Muscle layer of colon (tissue), 2 donors: Measurements from ENCODE around the gene IKZF4.
A peak's percentile ranks its signal among the peaks of the same experiment; 100 is the strongest.
"Not testable (repeated sequence)": the region's sequence is repeated elsewhere in the genome, so short reads cannot be mapped to it uniquely, and the experiment has no call there.

Experiments
- H3K27ac ChIP-seq: one replicate; pipeline ENCODE4 v1.7.0; 2013; ENCODE audit warnings: low read depth, mild to moderate bottlenecking, low read length, moderate library complexity
- H3K27me3 ChIP-seq, 2 donors: one replicate each; pipeline ENCODE4 v1.7.0; 2013; ENCODE audit warnings: low read length in 2 of 2, mild to moderate bottlenecking in 2 of 2; ENCODE audit not compliant: insufficient read depth in 2 of 2, control insufficient read depth in 1 of 2
- H3K36me3 ChIP-seq: one replicate; pipeline ENCODE4 v1.7.0; 2013; ENCODE audit warnings: mild to moderate bottlenecking, low read length; ENCODE audit not compliant: insufficient read depth
- H3K4me1 ChIP-seq: one replicate; pipeline ENCODE4 v1.7.0; 2013; ENCODE audit warnings: mild to moderate bottlenecking, low read length; ENCODE audit not compliant: insufficient read depth
- H3K4me3 ChIP-seq, 2 donors: one replicate each; pipeline ENCODE4 v1.7.0; 2013; ENCODE audit warnings: low read length in 2 of 2, low read depth in 1 of 2, mild to moderate bottlenecking in 1 of 2, moderate library complexity in 1 of 2
- H3K9ac ChIP-seq: one replicate; pipeline ENCODE4 v1.7.0; 2013; ENCODE audit warnings: low read length
- H3K9me3 ChIP-seq: one replicate; pipeline ENCODE4 v1.7.0; 2013; ENCODE audit warnings: mild to moderate bottlenecking, low read length
- donor health status: abdominal sarcoma.
- donor health status: Adenocarcinoma of cecum.

IKZF4 gene

DNA sequence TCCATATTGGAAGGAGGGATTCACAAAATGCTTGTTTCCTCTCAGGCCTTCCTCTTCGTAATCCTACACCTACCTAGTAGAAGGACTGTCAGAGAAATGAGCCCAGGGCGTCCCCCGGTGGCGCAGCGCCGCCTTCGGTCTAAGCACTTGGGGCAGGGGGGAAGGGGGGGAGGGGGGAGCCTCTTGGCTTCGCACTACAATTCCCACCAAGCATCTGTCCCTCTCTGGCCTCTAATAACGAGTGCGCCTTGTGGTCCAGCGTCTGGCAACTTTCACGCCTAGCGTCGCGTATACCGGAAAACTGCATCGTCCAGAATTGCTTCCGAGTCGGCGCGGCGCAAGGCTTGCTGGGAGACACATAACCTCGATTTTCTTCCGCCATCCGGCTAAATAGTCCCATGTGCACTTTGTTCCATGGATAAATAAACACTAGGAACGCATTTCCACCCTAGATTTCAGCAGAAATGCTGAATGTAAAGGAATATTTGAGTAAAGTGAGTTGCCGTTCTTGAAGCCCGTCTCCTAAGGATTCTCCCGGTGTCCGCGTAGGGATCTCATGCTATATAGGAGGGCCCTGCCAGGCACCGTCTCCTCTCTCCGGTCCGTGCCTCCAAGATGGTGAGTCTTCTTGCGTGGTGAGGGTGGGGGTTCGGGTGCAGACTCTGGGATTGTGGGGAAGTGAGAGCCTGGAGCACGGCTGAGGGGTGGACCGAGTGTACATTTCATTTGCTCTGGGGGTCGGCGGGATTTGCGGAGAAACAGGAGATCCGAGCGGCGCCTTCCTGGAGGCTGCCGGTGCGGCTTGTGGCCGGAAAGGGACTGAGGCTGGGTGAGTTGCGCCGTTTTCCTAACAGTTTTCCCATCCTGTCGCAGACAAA, 20.9 kb downstream of the IKZF4 start, which contains the start of gene RPS26:
TSS of gene RPS26 (plus strand) at position 367 of the 878 bp plus-strand sequence. CDS start at position 616, 249 bp downstream.
- peak within 1 kb of the TSS; percentile 92 for H3K9ac ChIP-seq
- H3K4me1 ChIP-seq, result peaks cover 16% of the 10 kb centered on the region
- H3K36me3 ChIP-seq, result peaks cover 38% of the 10 kb centered on the region
- no peaks in the 10 kb centered on the region for H3K27me3 ChIP-seq
- H3K9me3 ChIP-seq, result no peaks in the 10 kb centered on the region
- H3K4me3 ChIP-seq, result peak within 1 kb of the TSS; percentile 63 to 94
- H3K27ac ChIP-seq, result peak within 1 kb of the TSS; percentile 99

- not testable (repeated sequence) for H3K27me3 ChIP-seq, H3K9me3 ChIP-seq
- H3K27ac ChIP-seq, result peak overlapping the region; percentile 99
- peak overlapping the region; percentile 63 to 94 for H3K4me3 ChIP-seq
- H3K4me1 ChIP-seq, result peaks cover 21% of the 10 kb centered on the region
- H3K36me3 ChIP-seq, result peaks cover 32% of the 10 kb centered on the region
- H3K9ac ChIP-seq, result peak overlapping the region; percentile 92
Measured at GRCh38 chr12:56042430-56042813, 21.6 kb downstream of the IKZF4 start.

DNA sequence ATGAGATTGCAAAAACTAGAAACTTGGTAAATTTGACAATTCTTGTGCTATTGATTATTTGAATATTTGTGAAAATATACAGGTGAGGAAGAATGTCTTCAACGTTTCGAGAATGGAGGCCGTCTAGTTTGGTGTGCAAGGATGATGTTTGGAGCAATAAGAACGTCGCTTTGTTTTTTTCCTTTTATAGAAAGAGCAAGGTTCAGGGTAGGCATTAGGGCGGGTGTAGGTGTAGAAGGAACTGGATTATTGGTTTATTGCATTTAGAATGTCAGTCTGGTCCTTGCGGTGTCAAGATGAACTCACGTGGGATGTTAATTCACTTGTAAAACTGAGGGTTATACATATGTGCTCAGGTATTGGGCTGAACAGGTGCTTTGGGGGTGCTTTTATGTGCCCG, 22.0 kb downstream of the IKZF4 start:
- Histone ChIP-seq H3K9ac (peak overlapping the region; percentile 92), H3K4me1 (peaks cover 21% of the 10 kb centered on the region), H3K36me3 (peaks cover 29% of the 10 kb centered on the region), H3K27ac (peak overlapping the region; percentile 99), H3K27me3 (no peaks in the 10 kb centered on the region), H3K9me3 (no peaks in the 10 kb centered on the region), H3K4me3 (peak overlapping the region; percentile 63 to 94)

- Histone ChIP-seq H3K27me3 (no peaks in the 10 kb centered on the region), H3K4me1 (peaks cover 17% of the 10 kb centered on the region), H3K9ac (no peak overlapping the region), H3K27ac (peak overlapping the region; percentile 3), H3K4me3 (no peak overlapping the region), H3K9me3 (no peaks in the 10 kb centered on the region), H3K36me3 (peaks cover 29% of the 10 kb centered on the region)
Measured at GRCh38 chr12:56046027-56046780, 25.4 kb downstream of the IKZF4 start.

- H3K9ac ChIP-seq, result no peak overlapping the region
- H3K4me1 ChIP-seq, result no peaks in the 10 kb centered on the region
- no peaks in the 10 kb centered on the region for H3K36me3 ChIP-seq
- H3K27ac ChIP-seq, result no peak overlapping the region
- no peak overlapping the region for H3K4me3 ChIP-seq
- no peaks in the 10 kb centered on the region for H3K27me3 ChIP-seq
- no peaks in the 10 kb centered on the region for H3K9me3 ChIP-seq
Measured at GRCh38 chr12:56053407-56053893, 32.6 kb downstream of the IKZF4 start.

GRCh38 chr12:56059964-56060363, 39.1 kb downstream of the IKZF4 start:
- H3K27ac ChIP-seq, H3K4me3 ChIP-seq, H3K9me3 ChIP-seq, H3K4me1 ChIP-seq, H3K36me3 ChIP-seq, H3K27me3 ChIP-seq, H3K9ac ChIP-seq: not testable (repeated sequence)

DNA sequence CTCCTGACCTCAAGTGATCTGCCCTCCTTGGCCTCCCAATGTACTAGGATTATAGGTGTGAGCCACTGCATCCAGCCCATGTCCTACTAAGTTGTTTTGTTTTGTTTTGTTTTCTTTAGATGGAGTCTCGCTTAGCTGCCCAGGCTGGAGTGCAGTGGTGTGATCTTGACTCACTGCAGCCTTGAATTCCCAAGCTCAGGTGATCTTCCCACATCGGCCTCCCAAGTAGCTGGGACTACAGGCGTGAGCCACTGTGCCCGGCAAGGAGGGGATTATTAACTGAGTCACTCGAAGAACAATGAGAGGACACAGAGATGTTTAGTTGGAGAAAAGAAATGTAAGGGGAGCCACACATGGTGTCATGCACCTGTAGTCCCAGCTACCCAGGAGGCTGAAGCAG, 41.1 kb downstream of the IKZF4 start:
- no peak overlapping the region for H3K27ac ChIP-seq
- H3K27me3 ChIP-seq, result no peaks in the 10 kb centered on the region
- no peaks in the 10 kb centered on the region for H3K9me3 ChIP-seq
- no peaks in the 10 kb centered on the region for H3K4me1 ChIP-seq
- H3K4me3 ChIP-seq, result no peak overlapping the region
- no peaks in the 10 kb centered on the region for H3K36me3 ChIP-seq
- no peak overlapping the region for H3K9ac ChIP-seq

GRCh38 chr12:56062996-56063395, 42.2 kb downstream of the IKZF4 start:
- no peaks in the 10 kb centered on the region for H3K27me3 ChIP-seq
- H3K9ac ChIP-seq, result no peak overlapping the region
- H3K4me3 ChIP-seq, result no peak overlapping the region
- no peaks in the 10 kb centered on the region for H3K36me3 ChIP-seq
- H3K4me1 ChIP-seq, result no peaks in the 10 kb centered on the region
- no peaks in the 10 kb centered on the region for H3K9me3 ChIP-seq
- H3K27ac ChIP-seq, result no peak overlapping the region

DNA sequence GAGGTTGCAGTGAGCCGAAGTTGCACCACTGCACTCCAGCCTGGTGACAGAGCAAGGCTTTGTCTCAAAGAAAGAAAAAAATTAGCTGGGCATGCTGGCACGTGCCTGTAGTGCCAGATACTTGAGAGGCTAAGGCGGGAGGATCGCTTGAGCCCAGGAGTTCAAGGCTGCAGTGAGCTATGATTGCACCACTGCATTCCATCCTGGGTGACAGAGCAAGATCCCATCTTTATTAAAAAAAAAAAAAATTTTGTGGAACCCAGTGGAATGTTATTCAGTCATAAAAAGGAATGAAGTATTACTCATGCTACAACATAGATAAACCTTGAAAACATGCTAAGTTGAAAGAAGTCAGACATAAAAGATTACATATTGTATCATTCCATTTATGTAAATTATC, 50.8 kb downstream of the IKZF4 start:
- Histone ChIP-seq H3K27me3 (no peaks in the 10 kb centered on the region), H3K36me3 (no peaks in the 10 kb centered on the region), H3K27ac (no peak overlapping the region), H3K9me3 (no peaks in the 10 kb centered on the region), H3K9ac (no peak overlapping the region), H3K4me1 (no peaks in the 10 kb centered on the region), H3K4me3 (no peak overlapping the region)

DNA sequence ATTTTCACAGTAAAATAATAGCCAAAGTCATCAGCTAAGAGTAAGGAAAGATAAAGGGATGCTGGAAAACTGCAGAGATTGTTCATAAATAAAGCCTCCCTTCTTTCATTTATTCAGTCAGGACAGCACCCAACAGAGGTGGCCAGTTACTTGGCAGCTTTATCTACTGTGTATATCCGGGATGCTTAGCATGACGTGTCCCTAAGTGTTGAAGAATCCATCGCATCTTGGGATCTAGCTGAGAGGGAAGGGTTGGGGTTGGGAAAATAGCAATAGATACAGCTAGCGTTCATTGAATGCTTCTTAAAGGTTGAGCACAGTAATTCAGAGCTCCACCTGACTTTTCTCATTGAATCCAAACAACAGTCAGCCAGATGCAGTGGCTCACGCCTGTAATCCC, 53.6 kb downstream of the IKZF4 start:
- no peak overlapping the region for H3K9ac ChIP-seq
- no peaks in the 10 kb centered on the region for H3K27me3 ChIP-seq
- no peaks in the 10 kb centered on the region for H3K36me3 ChIP-seq
- H3K27ac ChIP-seq, result no peak overlapping the region
- H3K9me3 ChIP-seq, result no peaks in the 10 kb centered on the region
- H3K4me1 ChIP-seq, result peaks cover 2% of the 10 kb centered on the region
- no peak overlapping the region for H3K4me3 ChIP-seq

- H3K4me3 ChIP-seq, H3K9me3 ChIP-seq, H3K36me3 ChIP-seq, H3K9ac ChIP-seq, H3K27ac ChIP-seq, H3K4me1 ChIP-seq: not testable (repeated sequence)
- H3K27me3 ChIP-seq, result peaks cover 0 to 12% of the 10 kb centered on the region in 2 donors
Measured at GRCh38 chr12:56077966-56078365, 57.1 kb downstream of the IKZF4 start.
